ENCODE measurements around the gene SLC25A1. TPM values are rescaled to one million over a fixed set of nuclear protein-coding genes. Genes with fewer than 3 reads are reported as not detected.

SLC25A1 gene
- total RNA-seq, 1 donor from 2014 or later = 20.9 TPM

DNA sequence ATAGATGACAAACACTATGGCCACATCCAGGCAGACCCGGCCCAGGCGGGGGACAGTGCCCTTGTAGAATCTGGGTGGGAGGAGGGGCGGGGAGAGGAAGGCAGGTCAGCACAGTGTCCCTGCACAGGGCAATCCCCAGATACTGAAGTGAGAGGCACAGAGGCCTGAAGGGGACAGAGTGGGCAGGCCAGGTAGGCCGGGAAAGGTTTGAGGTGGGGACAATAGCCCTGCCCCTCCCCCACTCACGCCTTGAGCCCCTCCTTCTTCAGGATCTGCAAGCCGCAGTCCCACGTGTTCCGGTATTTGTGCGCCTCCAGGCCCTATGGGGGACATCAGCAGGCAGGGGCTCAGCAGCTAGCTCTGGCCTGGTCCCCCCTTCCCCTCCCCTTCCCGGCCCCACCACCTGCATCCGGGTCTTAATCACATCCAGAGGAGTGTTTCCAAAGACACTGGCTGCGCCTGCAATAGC is 2.3 kb downstream of the SLC25A1 start:
- TF ChIP-seq, protein P1, sequence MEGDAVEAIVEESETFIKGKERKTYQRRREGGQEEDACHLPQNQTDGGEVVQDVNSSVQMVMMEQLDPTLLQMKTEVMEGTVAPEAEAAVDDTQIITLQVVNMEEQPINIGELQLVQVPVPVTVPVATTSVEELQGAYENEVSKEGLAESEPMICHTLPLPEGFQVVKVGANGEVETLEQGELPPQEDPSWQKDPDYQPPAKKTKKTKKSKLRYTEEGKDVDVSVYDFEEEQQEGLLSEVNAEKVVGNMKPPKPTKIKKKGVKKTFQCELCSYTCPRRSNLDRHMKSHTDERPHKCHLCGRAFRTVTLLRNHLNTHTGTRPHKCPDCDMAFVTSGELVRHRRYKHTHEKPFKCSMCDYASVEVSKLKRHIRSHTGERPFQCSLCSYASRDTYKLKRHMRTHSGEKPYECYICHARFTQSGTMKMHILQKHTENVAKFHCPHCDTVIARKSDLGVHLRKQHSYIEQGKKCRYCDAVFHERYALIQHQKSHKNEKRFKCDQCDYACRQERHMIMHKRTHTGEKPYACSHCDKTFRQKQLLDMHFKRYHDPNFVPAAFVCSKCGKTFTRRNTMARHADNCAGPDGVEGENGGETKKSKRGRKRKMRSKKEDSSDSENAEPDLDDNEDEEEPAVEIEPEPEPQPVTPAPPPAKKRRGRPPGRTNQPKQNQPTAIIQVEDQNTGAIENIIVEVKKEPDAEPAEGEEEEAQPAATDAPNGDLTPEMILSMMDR (IDR thresholded peaks at IDR 0.05; ENCODE audit: borderline replicate concordance) = no peak
- no peaks in the 10 kb centered on the region for H3K27me3 ChIP-seq (ENCODE audit: low read depth)
- peaks cover 80% of the 10 kb centered on the region for H3K4me1 ChIP-seq
- intact Hi-C loops (cut with micrococcal nuclease) = no loop called here
- no peaks in the 10 kb centered on the region for H3K36me3 ChIP-seq
- H3K27ac ChIP-seq (replicated peaks) = peak overlapping the region; percentile 75
- no peak overlapping the region for H3K4me3 ChIP-seq
- no peaks in the 10 kb centered on the region for H3K9me3 ChIP-seq (replicated peaks)
- no peak for DNase-seq

DNA sequence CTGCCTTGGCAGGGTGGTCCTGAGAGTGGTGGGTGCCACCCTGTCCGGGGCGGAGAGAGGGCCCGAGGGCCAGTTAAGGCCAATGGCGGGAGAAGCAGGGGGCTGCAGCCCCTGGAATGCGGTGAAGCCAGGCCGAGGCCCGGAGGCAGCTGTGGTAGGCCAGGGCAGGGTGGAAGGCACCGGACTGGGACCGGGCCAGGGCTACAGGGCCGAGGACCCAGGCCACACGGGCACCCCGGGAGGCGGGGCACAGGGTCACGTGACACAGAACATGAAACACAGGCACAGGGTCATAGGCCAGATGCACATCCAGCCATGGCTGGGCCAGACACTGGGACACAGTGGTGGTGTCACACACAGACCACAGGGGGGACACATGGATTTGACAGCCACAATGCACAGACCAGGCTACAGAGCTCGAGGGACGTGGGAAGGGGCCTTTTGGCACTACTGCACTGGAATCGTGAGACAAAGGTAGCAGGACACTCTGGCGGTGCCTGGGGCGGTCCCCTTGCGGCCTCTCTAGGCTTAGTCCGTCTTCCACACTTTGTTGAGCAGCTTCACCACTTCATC is 2.8 kb downstream of the SLC25A1 start:
- intact Hi-C loops (cut with micrococcal nuclease) = no loop called here
- no peak overlapping the region for H3K4me3 ChIP-seq
- peaks cover 85% of the 10 kb centered on the region for H3K4me1 ChIP-seq
- TF ChIP-seq, protein P1 (IDR thresholded peaks at IDR 0.05; ENCODE audit: borderline replicate concordance) = no peak
- H3K36me3 ChIP-seq = no peaks in the 10 kb centered on the region
- DNase-seq = no peak
- peak overlapping the region; percentile 75 for H3K27ac ChIP-seq (replicated peaks)
- H3K9me3 ChIP-seq (replicated peaks) = no peaks in the 10 kb centered on the region
- no peaks in the 10 kb centered on the region for H3K27me3 ChIP-seq (ENCODE audit: low read depth)

GRCh38 chr22:19175026-19175601 is 3.4 kb downstream of the SLC25A1 start:
- Histone ChIP-seq H3K27me3 (ENCODE audit: low read depth) (no peaks in the 10 kb centered on the region), H3K9me3 (replicated peaks) (no peaks in the 10 kb centered on the region), H3K4me3 (no peak overlapping the region), H3K4me1 (peaks cover 91% of the 10 kb centered on the region), H3K36me3 (no peaks in the 10 kb centered on the region), H3K27ac (replicated peaks) (peak overlapping the region; percentile 75)
- no peak for DNase-seq
- TF ChIP-seq, protein P1 (IDR thresholded peaks at IDR 0.05; ENCODE audit: borderline replicate concordance) = no peak
- intact Hi-C loops (cut with micrococcal nuclease) = no loop called here

- no peak overlapping the region for H3K4me3 ChIP-seq
- H3K27ac ChIP-seq (replicated peaks) = peak overlapping the region; percentile 75
- no peaks in the 10 kb centered on the region for H3K9me3 ChIP-seq (replicated peaks)
- H3K27me3 ChIP-seq (ENCODE audit: low read depth) = peaks cover 5% of the 10 kb centered on the region
- DNase-seq = no peak
- no peaks in the 10 kb centered on the region for H3K36me3 ChIP-seq
- TF ChIP-seq, protein P1 (IDR thresholded peaks at IDR 0.05; ENCODE audit: borderline replicate concordance) = no peak
- intact Hi-C loops (cut with micrococcal nuclease) = no loop called here
- peaks cover 93% of the 10 kb centered on the region for H3K4me1 ChIP-seq
Observed at GRCh38 chr22:19174106-19175025, 4.2 kb downstream of the SLC25A1 start.
